Measurements from ENCODE around the gene SLC45A1. TPM values are rescaled to one million over a fixed set of nuclear protein-coding genes. Genes with fewer than 3 reads are reported as not detected.
A peak's percentile ranks its signal among the peaks of the same experiment; 100 is the strongest.

Gene SLC45A1
- total RNA-seq, 1 donor from 2014 or later, result 2.5 TPM

DNA sequence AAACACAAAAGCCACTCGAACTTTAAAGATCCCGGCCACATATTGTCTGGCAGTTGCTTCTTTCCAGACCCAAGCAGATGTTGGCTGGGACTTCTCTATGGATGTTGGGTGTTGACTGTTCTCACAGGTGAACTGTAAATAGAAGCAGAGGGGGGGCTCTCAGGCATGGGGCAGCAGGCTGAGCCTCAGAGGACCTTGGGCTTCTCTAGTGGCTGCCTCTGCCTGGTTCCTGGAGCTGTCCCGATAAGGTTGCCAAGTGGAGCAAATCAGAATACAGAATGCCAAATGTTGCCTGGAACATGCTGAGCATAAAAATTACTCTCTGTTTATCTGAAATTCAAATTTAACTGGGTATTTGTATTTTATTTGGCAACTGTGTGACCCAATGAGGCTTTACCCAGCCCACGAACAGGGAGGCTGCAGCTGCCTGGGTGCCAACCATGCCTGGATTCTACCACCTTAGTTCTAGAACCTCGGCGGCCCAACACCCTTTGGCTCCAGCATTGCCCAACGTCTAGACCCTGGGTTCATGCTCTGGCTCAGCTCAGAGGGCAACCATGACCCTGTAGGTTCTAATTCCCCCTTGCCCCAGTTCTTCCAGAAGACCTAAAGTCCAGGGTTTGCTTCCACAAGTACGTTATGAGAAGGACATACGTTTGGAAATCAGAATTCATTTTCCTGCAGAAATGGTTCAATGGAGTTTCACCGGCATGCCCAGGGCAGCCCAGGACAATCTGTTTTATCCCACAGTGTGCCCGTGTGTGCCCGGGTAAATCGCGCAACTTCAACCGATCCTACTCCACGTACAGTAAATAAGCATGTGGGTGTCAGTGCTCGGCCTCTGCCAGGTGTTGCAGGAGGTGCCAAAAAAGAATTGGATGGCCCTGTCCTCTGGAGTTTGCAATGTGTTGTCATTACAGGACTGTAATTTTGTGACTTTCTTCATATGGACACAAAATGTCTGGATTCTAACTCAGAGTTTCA lies 5.4 kb upstream of the SLC45A1 start:
- no peaks in the 10 kb centered on the region for H3K36me3 Mint-ChIP-seq (ENCODE audit: low read depth)
- H3K27me3 Mint-ChIP-seq (ENCODE audit: low read depth), result peaks cover 19% of the 10 kb centered on the region
- H3K4me3 Mint-ChIP-seq, result no peak overlapping the region

DNA sequence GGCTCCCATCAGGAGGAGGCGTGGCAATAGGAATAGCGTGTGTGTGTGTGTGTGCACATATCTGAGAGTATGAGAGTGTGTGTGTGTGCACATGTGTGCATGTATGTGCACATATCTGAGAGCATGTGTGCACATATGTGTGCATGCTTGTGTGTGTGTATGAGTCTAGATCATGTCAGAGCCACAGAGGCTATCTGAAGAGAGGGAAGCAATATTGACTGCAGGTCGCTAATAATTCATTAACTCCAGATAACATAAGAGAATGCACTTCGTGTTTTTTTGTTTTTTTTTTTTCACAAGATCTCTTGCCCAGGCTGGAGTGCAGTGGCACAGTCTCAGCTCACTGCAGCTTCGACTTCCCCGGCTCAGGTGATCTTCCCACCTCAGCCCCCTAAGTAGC lies 4.7 kb upstream of the SLC45A1 start:
- H3K9me3 Mint-ChIP-seq, result no peaks in the 10 kb centered on the region
- H3K27ac Mint-ChIP-seq (ENCODE audit: unreplicated experiment), result no peak overlapping the region
- TF ChIP-seq, protein P1, sequence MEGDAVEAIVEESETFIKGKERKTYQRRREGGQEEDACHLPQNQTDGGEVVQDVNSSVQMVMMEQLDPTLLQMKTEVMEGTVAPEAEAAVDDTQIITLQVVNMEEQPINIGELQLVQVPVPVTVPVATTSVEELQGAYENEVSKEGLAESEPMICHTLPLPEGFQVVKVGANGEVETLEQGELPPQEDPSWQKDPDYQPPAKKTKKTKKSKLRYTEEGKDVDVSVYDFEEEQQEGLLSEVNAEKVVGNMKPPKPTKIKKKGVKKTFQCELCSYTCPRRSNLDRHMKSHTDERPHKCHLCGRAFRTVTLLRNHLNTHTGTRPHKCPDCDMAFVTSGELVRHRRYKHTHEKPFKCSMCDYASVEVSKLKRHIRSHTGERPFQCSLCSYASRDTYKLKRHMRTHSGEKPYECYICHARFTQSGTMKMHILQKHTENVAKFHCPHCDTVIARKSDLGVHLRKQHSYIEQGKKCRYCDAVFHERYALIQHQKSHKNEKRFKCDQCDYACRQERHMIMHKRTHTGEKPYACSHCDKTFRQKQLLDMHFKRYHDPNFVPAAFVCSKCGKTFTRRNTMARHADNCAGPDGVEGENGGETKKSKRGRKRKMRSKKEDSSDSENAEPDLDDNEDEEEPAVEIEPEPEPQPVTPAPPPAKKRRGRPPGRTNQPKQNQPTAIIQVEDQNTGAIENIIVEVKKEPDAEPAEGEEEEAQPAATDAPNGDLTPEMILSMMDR (conservative IDR thresholded peaks at IDR 0.05), result no peak
- no peak for DNase-seq (ENCODE audit: low read depth, low spot score)
- H3K4me1 Mint-ChIP-seq, result peaks cover 21% of the 10 kb centered on the region
- no peaks in the 10 kb centered on the region for H3K36me3 Mint-ChIP-seq (ENCODE audit: low read depth)
- no peak overlapping the region for H3K4me3 Mint-ChIP-seq
- peaks cover 20% of the 10 kb centered on the region for H3K27me3 Mint-ChIP-seq (ENCODE audit: low read depth)

More for the DNA sequence above, 5.4 kb upstream of the SLC45A1 start:
- H3K9me3 Mint-ChIP-seq, result no peaks in the 10 kb centered on the region
- DNase-seq (ENCODE audit: low read depth, low spot score), result no peak
- peaks cover 18% of the 10 kb centered on the region for H3K4me1 Mint-ChIP-seq
- H3K27ac Mint-ChIP-seq (ENCODE audit: unreplicated experiment), result no peak overlapping the region
- TF ChIP-seq, protein P1 (conservative IDR thresholded peaks at IDR 0.05), result no peak

DNA sequence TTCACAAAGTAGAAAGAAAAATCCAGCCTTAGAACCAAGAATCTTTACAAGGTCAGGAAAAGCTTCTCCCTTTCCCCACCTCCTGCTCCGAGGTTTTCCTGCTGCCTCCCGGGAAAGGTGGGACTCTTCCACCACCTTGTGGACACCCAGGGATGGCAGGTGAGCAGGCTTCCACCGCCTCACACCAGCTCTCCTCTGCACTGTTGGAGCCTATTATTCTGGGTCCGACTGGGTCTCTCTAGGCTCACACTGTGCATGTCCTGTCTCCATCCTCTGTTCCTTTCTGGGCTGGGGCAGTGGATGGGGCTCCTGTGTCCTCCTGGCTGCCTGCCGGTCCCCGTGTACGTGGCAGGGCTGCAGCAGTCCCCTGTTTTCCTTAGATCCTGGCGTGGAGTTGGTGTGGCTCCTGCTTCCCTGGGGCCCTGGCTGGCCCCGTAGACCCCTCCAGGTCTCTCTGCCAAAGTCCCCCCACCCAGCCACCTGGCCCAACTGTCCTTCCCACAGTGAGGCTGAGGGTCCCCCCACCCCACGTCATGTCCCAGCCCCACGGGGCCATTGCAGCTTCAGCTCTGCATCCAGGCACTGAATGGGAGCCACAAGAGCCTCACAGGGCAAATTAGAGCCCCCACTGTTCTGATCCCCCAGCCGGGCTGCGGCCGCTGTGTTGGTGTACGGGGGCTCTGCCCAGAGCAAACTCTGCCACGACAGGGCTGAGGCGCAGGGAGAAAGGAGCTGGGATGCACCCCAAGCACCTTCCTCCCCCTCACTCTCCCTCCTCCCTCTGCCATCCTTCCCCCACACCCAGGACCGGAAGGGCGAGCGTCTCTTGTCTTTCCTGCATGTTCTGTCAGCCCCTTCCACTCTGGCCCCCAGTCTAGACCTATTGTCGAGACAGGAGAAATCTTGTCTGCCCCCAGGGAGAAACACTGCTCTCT lies 3.3 kb upstream of the SLC45A1 start:
- Mint-ChIP-seq H3K27me3 (ENCODE audit: low read depth) (peaks cover 26% of the 10 kb centered on the region), H3K27ac (ENCODE audit: unreplicated experiment) (no peak overlapping the region), H3K9me3 (no peaks in the 10 kb centered on the region), H3K4me3 (peak overlapping the region; percentile 25), H3K4me1 (peaks cover 25% of the 10 kb centered on the region), H3K36me3 (ENCODE audit: low read depth) (no peaks in the 10 kb centered on the region)
- peak; percentile 68 for DNase-seq (ENCODE audit: low read depth, low spot score)
- TF ChIP-seq, protein P1 (conservative IDR thresholded peaks at IDR 0.05), result peak; percentile 94

DNA sequence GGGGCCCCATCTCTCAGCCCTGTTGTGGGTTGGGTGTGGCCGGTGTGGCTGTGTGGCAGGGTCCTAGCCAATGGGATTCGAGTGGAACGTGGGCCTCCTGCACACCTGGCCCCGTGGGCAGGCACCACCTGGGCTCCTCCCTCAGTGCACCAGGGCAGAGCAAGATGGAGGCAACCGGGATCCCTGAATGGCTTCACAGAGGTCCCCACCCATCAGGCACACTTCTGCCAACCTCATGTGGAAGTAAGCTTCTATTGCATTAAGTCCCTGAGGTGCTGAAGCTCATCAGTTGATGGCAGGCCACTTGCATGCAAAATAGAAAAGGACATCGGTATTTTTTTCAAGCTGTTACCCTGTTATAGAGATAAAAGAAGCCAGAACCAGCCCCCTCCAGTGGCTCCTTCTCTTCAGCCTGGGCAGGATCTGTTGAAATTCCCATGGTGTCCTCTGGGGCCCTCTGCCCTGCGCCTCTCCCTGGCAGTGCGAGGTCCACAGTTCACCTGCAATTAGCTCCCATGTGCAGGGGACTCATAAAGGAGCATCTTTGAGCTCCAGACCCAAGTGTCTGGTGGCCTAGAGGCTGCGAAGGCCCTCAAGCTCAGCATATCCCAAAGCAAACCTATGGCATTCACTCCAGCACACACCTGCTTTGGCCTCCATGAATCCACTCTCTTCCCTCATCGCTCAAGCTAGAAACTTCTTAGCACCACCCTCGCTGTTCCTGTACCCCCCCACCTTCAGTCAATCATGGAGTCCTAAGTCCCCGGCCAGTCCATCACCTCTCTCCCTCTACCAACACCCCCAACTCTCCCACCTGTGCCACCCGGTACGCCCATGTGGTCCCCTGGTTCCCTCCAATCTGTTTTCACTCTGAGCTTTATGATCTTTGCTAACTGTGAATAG lies 2.1 kb upstream of the SLC45A1 start:
- H3K4me1 Mint-ChIP-seq, result peaks cover 25% of the 10 kb centered on the region
- H3K4me3 Mint-ChIP-seq, result peak overlapping the region; percentile 49
- DNase-seq (ENCODE audit: low read depth, low spot score), result no peak
- TF ChIP-seq, protein P1 (conservative IDR thresholded peaks at IDR 0.05), result peak; percentile 40
- no peaks in the 10 kb centered on the region for H3K36me3 Mint-ChIP-seq (ENCODE audit: low read depth)
- H3K9me3 Mint-ChIP-seq, result no peaks in the 10 kb centered on the region
- no peak overlapping the region for H3K27ac Mint-ChIP-seq (ENCODE audit: unreplicated experiment)
- H3K27me3 Mint-ChIP-seq (ENCODE audit: low read depth), result peaks cover 34% of the 10 kb centered on the region
